KMS-11 (cell line): Measurements from ENCODE around the gene FBH1.

Experiments
- H2AFZ ChIP-seq: fragments of 200-600 bp; sonication (generic); 2 replicates; pipeline ENCODE4 v1.6.1; 2016; ENCODE audit warnings: antibody characterized with exemption, mixed run types, low read depth
- H3K27ac ChIP-seq: fragments of 200-600 bp; sonication (generic); 2 replicates; pipeline ENCODE4 v1.6.1; 2016; ENCODE audit warnings: mild to moderate bottlenecking, mixed run types
- H3K27me3 ChIP-seq: fragments of 200-600 bp; sonication (generic); 2 replicates; pipeline ENCODE4 v1.6.1; 2017; ENCODE audit warnings: mild to moderate bottlenecking, low read depth, mixed run types, moderate library complexity; ENCODE audit not compliant: insufficient read depth
- H3K36me3 ChIP-seq: fragments of 200-600 bp; sonication (generic); 2 replicates; pipeline ENCODE4 v1.6.1; 2017; ENCODE audit warnings: mild to moderate bottlenecking, mixed run types; ENCODE audit not compliant: insufficient read depth
- H3K4me1 ChIP-seq: fragments of 200-600 bp; sonication (generic); 2 replicates; pipeline ENCODE4 v1.6.1; 2016; ENCODE audit warnings: mild to moderate bottlenecking, low read depth, mixed run types; ENCODE audit not compliant: poor library complexity, severe bottlenecking
- H3K4me2 ChIP-seq: fragments of 200-600 bp; sonication (generic); 2 replicates; pipeline ENCODE4 v1.7.0; 2016; ENCODE audit warnings: mild to moderate bottlenecking, mixed run types
- H3K4me3 ChIP-seq: fragments of 200-600 bp; sonication (generic); IDR thresholded peaks from 2 replicates; pipeline ENCODE4 v1.6.1; 2017; ENCODE audit warnings: low read depth, low read length, mixed read lengths; ENCODE audit not compliant: insufficient read depth
- H3K79me2 ChIP-seq: fragments of 200-600 bp; sonication (generic); 2 replicates; pipeline ENCODE4 v1.6.1; 2016; ENCODE audit warnings: low read depth, mixed run types; ENCODE audit not compliant: insufficient read depth
- H3K9ac ChIP-seq: fragments of 200-600 bp; sonication (generic); 2 replicates; pipeline ENCODE4 v1.6.1; 2016; ENCODE audit warnings: mild to moderate bottlenecking, mixed run types
- H4K20me1 ChIP-seq: fragments of 200-600 bp; sonication (generic); 2 replicates; pipeline ENCODE4 v1.6.1; 2016; ENCODE audit warnings: mild to moderate bottlenecking, mixed run types; ENCODE audit not compliant: insufficient read depth
- CTCF ChIP-seq: fragments of 200-600 bp; sonication (generic); conservative IDR thresholded peaks from 2 replicates; pipeline ENCODE4 v1.6.1; 2017; ENCODE audit warnings: low read depth, mild to moderate bottlenecking, antibody characterized with exemption, low read length, moderate library complexity, mixed read lengths

FBH1 gene

GRCh38 chr10:5971315-5971832, 81.3 kb downstream of the FBH1 start:
- Histone ChIP-seq H4K20me1 (no peaks in the 10 kb centered on the region), H3K4me3 (no peak overlapping the region), H3K79me2 (peaks cover 69% of the 10 kb centered on the region), H3K4me1 (peaks cover 24% of the 10 kb centered on the region), H3K36me3 (no peaks in the 10 kb centered on the region), H2AFZ (no peak overlapping the region), H3K4me2 (no peak overlapping the region), H3K27me3 (no peaks in the 10 kb centered on the region), H3K9ac (no peak overlapping the region), H3K27ac (no peak overlapping the region)
- no peak for TF ChIP-seq CTCF

GRCh38 chr10:5971886-5972285, 81.8 kb downstream of the FBH1 start:
- no peaks in the 10 kb centered on the region for H3K27me3 ChIP-seq
- no peak overlapping the region for H3K27ac ChIP-seq
- no peak overlapping the region for H2AFZ ChIP-seq
- no peaks in the 10 kb centered on the region for H3K36me3 ChIP-seq
- peaks cover 24% of the 10 kb centered on the region for H3K4me1 ChIP-seq
- no peak overlapping the region for H3K4me2 ChIP-seq
- H3K4me3 ChIP-seq, result no peak overlapping the region
- H4K20me1 ChIP-seq, result no peaks in the 10 kb centered on the region
- H3K79me2 ChIP-seq, result peaks cover 72% of the 10 kb centered on the region
- TF ChIP-seq CTCF, result no peak
- no peak overlapping the region for H3K9ac ChIP-seq

GRCh38 chr10:5973069-5973468, 83.0 kb downstream of the FBH1 start:
- Histone ChIP-seq H4K20me1 (no peaks in the 10 kb centered on the region), H3K4me3 (no peak overlapping the region), H3K27me3 (no peaks in the 10 kb centered on the region), H3K79me2 (peaks cover 72% of the 10 kb centered on the region), H2AFZ (no peak overlapping the region), H3K36me3 (no peaks in the 10 kb centered on the region), H3K9ac (no peak overlapping the region), H3K27ac (no peak overlapping the region), H3K4me1 (peaks cover 24% of the 10 kb centered on the region), H3K4me2 (no peak overlapping the region)
- TF ChIP-seq CTCF, result no peak

GRCh38 chr10:5975641-5976473, 85.8 kb downstream of the FBH1 start:
- peak overlapping the region; percentile 92 for H2AFZ ChIP-seq
- H3K4me3 ChIP-seq, result no peak overlapping the region
- peak overlapping the region; percentile 93 for H3K4me2 ChIP-seq
- H3K79me2 ChIP-seq, result peaks cover 53% of the 10 kb centered on the region
- no peak for TF ChIP-seq CTCF
- H4K20me1 ChIP-seq, result no peaks in the 10 kb centered on the region
- no peaks in the 10 kb centered on the region for H3K36me3 ChIP-seq
- H3K9ac ChIP-seq, result peak overlapping the region; percentile 95
- no peaks in the 10 kb centered on the region for H3K27me3 ChIP-seq
- peak overlapping the region; percentile 92 for H3K27ac ChIP-seq
- H3K4me1 ChIP-seq, result peaks cover 37% of the 10 kb centered on the region
